Activated T-cell treated with anti-CD3 and anti-CD28 coated beads for 48 hours (primary cell): ENCODE data around the gene ADAMTSL3.

Experiments
- DNase-seq: peaks from one replicate; pipeline ENCODE4 v3.0.0-alpha.2; 2020; ENCODE audit warnings: low read depth

The ADAMTSL3 gene

DNA sequence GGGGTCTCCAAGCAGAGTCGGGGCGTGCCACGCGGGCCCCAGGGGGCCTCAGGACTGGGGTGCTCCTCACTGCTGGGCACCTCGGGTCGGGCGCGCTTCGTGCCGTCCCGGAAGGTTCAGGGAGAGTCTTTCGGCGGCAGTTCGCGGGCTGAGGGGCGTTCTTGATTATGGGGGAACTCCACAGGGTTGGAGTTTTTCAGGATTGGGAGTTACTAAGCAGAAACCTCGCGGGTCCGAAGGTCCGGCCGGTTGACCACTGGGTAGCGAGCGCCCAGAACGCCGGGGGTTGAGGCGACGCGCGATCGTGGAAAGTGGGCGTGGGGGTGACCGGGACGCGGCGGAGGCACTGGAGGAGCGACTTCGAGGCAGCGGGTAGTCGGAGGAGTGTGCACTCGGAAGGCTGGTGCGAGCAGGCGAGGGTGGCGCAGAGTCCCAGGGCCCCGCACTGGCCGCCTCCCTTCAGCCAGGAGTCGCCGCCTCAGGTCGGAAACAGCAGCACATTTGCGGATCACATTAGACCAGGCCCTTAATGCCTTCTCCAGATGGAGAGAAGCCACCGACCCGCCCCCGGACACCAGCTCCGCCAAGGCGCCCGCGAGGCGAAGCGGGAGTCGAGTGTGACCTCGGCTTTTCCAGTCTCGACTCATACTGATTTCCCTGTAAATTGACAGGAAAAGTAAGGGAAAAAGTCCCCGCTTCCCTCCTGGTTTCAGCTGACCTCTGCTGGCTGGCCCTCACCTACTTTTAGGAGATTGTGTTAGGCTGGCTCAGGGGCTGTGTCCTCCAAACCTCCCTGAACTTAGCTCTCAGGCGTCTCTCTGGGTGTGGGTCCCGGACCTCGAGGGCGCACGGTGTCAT, 685 bp downstream of the ADAMTSL3 start:
- no peak for DNase-seq

DNA sequence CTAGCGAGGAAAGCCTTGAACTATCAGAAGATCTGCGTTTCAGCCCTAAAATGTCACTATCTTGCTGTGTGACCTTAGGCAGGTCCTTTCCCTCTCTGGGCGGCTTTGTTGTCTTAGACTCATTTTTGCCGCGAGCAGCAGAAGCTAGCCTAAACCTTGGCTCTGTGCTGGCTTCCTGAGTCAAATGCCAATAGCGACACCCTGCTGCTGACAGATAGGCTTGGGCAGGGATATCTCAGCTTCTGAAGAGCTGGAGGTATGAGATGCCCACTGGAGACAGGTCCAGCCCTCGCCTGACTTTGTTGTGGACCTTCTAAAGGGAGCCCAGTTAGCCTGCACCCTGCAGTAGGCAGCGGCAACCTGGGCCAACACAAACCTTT, 1.3 kb downstream of the ADAMTSL3 start:
- no peak for DNase-seq

DNA sequence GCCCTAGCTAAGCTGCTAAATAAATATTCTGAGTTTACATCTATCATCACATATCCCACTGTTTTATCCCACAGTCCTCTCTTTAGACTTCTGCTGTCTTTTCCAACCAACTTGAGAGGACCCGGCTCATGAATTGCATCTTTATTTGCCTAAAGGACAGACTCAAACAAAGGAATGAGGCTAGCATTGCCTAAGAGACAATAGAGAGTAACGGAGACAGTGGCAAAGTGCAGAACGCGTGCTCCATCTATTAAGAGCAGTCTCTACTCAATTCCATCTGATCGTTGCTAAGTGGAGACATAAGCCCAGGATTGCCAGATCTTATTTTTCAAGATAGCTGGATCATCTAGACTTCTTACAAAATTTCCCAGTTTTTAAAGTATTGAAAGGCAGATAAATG, 2.3 kb downstream of the ADAMTSL3 start:
- DNase-seq, result no peak

DNA sequence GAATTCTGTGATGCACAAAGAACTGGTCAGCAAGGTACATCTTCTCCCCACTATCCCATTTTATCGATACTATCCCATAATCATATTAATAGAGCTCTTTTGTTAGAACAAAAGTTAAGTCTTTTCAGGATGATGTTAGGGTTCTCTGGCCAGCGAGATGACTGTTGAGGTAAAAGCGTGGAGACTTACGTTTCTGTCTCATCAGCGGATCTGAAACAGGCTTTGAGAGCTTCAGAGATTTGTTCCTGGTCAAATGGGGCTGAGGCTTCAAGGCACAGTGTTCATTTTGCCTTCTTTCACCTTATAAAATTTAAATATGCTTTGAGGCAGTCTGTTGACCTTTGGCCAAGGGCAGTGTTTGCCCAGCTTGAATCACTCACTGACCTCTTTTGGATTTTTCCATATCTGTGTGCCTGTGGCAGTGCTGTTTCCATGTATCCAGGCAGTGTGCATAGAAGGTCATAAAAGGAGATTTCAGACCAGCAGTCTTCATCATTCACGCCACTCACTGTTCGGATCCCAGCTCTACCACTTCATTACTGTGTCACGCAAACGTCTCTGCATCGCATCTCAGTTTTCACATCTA, 3.1 kb downstream of the ADAMTSL3 start:
- DNase-seq, result no peak

DNA sequence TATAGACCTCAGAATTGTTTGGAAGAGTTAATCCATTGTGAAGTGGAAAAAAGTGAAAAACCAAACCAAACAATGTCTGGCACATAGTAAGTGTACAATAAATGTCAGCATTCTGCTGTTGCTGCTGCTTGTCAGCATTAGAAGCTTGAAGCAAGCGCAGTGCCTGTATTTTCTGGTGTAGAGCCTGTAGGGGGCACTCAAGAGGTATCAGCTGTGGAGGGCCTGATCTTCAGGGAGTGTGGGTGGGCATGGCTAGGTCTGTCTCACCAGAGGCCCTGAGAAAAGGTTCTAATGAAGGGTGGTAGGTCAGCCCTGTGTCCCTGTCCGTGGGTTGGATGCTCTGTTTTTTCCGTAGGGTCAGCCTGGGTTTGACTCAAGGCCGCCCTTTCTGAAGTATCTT, 3.6 kb downstream of the ADAMTSL3 start:
- no peak for DNase-seq

DNA sequence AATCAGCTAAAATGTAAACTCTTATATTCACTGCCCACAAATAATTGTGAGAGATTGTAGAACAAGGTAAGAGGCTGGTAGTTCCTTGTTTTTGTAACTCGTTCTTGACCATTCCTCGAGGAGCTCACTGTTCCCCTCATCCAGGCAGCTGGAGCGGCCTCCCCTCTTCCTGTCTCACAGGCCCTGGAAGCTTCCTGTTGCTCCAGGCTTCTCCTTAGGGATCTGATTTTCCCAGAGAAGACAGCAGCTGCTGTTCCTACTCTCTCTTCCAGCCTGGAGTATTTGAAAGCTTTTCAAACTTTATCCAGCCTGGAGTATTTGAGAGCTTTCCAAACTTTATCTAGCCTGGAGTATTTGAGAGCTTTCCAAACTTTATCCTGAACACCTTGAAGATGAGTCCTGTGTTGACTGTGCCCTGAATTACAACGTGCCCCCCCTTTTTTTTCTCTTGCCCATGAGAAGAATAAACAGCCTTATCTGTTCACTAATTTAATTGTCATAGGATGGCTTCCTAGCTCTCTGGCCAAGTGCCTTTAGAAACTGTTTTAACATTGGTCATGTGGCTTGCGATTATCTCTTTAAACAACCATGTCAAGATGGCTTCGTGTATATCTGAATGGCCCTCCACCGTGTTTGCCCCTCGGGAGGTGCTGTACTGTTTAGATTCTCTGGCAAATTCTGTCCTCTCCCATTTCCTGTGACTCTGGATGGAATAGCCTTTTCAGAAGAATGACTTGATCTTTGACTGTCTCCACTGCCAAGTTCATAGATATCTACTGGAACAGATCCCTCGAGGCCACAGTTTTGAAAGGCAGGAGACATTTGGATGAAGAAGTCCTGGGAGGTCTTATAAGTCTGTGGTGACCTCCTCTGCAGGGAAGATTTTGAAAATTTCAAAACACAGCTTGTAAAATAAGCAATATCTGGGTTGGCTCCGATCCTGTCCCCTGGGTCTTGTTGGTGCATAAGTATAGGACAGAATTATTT, 4.8 kb downstream of the ADAMTSL3 start:
- no peak for DNase-seq

DNA sequence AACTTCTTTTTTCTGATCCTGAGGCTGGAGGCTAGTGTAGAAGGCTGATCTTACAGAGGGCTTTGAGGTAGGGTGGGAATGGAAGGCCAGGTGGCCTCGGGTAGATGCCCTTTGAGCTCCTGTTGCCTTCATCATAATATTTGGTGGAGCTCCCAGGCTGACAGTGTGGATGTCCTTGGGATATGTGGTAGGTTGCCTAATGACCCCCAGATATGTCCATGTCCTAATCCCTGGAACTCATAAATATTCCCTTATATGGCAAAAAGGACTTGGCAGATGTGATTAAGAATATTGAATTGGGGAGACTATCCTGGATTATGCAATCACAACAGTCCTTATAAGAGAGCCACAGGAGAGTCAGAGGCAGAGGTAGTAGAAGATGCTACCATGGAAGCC, 5.5 kb downstream of the ADAMTSL3 start:
- DNase-seq, result no peak

DNA sequence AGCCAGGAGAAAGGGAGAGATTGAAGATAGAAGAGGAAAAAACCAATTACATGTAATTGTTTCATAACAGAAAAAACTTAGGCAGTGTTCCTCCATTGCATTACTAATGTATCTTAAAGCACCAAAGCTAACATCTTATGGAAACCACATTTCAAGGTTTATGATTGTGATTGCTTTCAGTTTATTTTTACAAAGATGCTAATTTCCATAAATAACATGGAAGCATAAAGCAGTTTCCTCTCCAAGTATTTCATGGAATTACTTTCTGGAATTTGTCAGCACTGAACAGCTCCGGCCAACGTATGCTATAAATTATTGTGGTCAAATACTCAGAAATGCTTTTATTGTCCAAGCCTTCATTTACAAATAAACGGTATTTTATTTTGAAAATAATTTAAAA, 11.6 kb downstream of the ADAMTSL3 start:
- DNase-seq, result no peak

DNA sequence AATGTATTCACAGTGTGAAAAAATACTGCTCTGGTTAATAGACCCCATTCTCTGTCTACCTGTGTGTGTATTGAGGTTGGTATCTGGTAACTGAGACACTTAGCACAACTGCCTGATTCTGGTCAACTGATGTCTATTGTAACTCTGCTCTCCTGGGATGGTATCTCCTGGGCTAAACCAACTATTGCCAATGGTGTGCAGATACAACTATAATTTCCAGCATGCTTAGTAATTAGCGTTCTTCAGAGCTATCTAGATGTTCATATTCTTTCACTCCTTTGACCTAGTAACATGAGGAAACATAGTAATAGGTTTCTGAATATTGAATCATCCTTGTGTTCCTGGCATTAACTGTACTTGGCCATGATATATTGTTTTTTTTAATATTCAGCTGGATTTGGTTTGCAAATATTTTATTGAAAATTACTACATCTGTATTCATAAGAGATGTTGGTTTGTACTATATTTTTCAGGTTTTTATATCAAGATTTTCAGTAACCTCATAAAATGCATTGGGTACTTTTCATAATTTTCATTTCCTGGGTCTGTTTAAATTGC, 16.8 kb downstream of the ADAMTSL3 start:
- no peak for DNase-seq

DNA sequence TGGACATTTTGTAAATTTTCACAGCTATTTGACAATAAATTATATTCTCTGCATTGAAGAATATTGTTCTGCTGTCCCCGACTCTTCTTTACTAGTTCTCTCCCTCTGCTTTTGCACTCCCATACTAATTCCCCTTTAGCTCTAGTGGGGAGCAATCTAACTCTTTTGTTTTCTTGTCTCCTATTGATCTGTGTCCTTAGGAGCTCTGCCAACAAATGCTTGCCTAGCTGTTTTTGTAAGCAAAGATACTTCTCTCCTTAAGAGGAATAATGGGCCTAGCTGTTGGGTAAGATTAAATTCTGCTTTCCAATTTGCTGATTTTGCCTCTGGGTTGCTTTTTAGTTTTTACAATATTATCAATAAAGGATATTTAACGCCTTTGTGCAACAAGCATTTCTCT, 17.7 kb downstream of the ADAMTSL3 start:
- no peak for DNase-seq

DNA sequence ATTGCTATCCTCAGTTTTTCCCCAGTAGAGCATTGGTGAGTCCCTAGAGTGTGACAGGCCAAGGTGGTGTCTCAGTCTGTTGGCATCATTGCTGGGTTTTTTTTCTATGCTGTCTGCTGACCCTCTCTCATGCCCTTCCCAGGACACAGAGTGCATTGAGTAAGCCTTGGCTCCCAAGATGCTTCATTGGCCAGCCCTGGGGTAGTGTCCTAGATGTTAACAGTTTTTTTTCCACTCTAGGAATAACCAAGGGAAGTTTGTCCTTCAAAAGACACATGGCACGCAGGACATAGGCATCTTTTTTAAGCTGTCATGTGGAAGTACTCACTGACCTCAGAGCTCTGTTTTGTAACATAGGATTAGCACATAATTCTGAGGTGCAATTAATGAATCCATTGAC, 19.5 kb downstream of the ADAMTSL3 start:
- no peak for DNase-seq

DNA sequence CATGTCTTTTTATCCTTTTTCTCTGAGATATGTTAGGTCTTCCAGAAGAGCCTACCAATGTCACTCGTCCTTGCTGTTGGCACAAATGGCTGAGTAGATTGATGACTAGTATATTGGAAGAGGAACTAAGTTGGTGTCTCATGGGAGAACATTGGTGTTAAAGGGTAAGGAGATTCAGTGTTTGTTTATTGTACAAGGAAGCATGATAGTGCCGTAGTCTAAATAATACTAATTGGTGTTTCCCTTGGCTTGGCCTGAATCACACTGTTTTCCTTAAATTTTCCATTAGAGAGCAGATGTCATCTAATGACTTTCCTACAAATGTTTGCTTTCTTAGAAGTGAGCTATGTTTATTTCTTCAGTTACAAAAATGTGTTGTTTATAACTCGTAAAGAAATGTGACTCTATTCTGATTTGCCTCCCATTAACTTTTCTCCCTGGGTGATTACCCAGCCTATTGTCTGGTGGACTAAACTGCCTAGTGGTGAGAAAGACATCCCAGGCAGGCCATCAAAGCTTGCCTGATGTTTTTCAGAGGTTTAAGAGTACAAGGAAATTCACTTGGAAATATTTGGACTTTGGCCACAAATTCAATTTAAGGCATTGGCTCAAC, 28.7 kb downstream of the ADAMTSL3 start:
- no peak for DNase-seq

DNA sequence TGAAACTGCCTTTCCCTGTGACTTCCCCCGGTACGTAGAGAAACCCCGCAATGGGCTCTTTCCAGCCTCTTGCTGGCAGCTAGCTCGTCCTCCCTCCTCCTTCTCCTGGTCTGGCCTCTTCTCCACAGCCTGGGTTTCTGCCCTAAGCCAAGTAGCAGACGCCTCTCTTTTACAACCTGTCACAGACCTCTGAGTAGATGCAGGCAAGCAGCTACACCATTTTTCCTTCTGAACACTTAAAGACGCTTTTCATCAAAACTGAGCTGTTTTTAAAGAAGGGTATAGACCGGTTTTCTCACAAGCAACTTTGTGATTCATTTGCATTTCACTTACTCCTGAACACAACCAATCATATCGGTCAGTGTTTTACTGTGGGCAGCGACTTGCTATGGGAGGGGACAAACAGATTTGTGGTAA, 32.0 kb downstream of the ADAMTSL3 start:
- DNase-seq, result no peak

DNA sequence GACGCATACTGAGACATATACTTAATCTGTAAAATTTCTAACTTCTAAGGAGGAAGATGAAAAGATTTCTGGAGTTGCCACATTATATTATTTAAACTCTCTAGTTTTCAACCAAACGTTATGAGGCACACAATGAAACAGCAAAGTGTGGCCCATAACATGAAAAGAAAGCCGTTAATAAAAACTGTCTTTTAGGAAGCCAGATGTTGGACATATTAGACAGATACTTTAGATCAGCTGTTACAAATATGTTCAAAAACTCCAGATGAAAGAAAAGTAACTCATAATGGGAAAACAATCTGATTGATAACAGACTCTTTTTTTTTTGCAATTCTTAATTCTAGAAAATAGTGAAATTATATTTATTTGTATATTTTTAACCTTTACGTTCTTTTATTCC, 34.3 kb downstream of the ADAMTSL3 start:
- no peak for DNase-seq

DNA sequence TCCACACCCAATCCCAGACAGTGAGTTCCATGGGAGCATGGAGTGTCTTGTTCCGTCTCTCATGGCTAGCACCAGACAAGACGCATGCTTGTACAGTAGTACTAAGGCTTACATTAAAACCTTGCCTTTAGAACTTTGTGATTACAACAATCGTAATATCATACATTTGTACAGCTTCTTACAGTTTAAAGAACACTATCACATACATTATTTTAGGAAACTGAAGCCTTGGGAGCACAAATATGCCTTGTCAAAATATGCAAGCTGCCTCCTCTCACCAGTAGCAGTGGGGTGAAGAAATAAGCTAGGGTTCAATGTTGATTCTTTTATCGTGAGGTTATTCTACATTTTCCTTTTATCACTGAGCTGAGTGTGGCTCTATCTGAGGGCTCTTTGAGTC, 36.8 kb downstream of the ADAMTSL3 start:
- no peak for DNase-seq

DNA sequence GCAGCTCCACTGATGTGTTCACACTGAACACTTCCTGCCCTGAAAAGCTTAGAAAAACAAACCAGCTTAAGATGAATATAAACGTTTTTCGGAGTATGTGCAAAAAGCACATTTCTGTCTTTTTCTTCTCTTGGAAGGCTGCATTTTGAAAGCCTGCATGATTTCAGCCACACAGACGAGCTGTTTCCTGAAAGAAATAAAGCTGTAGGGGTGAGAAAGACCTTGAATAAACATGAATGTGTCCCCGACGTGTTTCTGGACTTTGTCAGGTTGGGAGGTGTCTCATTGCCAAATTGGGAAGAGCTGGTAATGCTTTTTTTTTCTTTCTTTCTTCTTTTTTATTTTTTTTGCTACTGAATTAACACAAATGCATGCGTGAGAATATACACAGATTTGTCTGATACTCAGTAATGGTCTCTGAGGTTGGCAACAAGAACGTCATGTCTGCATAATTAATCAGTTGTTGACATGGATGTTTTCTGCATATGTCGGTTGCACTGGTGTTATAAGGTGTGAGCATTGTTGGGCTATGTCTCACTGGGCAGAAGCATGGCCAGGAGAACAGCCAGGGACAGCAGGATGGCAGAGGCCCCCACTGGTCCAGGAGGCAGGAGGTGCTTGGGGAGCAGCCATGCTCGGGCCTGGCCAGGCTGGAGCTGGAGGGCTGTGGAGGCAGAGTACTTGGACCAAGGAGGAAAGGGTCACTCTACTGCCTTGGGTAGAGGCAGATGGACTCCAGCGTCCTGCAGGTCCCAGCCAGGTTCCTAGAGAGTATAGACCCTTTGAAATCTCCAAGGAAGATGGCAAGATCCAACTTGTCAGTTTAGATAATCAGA, 39.0 kb downstream of the ADAMTSL3 start:
- no peak for DNase-seq

DNA sequence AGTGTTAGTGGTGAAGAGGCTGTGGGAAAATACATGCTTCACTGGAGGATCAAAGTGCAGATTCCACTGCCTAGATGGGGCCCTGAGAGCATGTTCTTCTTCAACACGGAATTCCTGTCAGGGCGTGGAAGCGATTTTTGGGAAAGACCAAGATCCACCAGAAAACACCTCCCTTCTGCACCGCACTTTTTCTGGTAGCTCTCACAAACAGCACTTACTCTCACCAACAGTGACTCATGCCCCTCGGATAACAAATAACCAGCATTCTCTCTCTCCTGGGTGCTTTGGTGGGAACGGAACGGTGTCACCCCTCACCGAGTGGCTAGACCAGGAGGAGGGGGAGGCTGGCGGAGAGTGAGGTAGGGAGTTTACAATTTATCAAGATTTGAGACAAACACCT, 40.1 kb downstream of the ADAMTSL3 start:
- no peak for DNase-seq

DNA sequence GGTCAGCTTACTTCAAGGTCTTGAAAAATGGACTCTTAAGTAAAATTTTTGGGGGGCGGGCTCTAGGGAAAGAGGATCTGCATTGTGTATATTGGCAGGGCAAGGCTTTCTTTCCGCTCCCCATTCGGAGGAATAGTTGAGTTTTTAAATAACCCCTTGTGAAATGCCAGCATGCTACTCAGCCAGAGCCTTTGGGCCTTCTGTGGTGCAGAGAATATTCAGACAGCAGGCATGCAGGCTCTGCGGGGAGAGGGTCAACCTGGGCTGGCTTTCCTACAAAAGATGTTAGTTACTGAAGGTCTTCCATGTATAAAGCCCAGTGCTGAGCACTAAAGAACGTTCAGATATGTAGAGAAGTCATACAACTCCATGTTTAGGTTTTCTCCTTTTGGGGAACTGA, 40.6 kb downstream of the ADAMTSL3 start:
- DNase-seq, result no peak

DNA sequence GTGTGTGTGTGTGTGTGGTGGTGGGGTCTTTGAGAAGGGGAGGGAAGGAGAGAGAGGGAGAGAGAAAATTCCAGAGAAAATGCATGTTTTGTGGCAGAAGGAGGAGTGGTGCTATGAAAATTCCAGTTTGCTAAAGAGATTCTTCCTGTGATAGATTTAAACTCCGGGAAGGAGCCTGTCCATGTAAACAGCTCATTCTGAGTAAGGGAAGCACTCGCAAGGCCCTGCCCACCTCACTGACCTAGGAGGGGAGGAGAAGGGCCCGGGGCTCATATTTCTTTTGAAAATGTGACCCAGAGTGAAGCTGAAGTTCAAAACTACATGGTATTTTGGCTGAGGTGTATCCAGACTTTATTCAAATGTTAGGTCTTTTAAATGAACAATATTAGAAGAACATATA, 41.3 kb downstream of the ADAMTSL3 start:
- no peak for DNase-seq

DNA sequence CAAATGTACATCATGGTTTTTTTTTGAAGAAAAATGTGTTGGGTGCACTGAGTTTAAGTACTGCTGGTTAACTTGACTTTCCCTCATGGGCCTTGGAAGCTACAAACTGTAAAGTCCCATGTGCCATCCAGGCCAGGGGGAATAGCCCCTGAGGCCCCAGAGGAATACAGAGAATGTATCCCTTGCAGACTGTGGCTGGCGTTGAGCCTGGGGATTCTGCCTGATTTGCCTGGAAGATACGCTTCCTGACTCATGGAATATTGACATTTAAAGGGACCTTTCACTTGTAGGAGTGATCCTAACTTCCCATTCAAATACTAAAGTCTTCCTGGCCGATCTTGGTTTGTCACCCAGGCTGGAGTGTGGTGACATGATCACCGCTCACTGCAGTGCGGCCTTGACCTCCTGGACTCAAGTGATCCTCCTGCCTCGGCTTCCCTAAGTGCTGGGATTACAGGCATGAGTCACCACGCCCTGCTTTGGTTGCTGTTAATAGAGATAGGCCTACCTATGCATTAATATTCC, 42.0 kb downstream of the ADAMTSL3 start:
- no peak for DNase-seq

DNA sequence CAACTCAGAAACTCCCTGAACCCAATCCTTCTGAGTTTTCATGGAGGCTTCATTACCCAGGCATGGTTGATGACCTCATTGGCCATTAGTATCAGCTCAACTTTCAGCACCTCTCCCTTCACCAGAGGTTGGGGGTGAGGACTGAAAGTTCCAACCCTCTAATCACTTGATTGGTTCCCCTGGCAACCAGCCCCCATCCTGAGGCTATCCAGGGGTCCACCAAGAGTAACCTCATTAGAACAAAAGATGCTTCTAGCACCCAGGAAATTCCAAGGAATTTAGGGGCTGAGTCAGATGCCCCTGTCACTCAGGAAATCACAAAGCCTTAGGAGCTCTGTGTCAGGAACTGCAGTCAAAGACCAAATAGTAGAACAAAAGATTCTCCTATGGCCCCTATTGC, 43.8 kb downstream of the ADAMTSL3 start:
- no peak for DNase-seq
